ENCODE results near the gene AVEN.
A peak's percentile ranks its signal among the peaks of the same experiment; 100 is the strongest.

Gene AVEN

GRCh38 chr15:33910741-33911140 is 128.3 kb downstream of the AVEN start:
- no peak for DNase-seq

- DNase-seq = no peak
Observed at GRCh38 chr15:33908406-33908805, 130.6 kb downstream of the AVEN start.

DNA sequence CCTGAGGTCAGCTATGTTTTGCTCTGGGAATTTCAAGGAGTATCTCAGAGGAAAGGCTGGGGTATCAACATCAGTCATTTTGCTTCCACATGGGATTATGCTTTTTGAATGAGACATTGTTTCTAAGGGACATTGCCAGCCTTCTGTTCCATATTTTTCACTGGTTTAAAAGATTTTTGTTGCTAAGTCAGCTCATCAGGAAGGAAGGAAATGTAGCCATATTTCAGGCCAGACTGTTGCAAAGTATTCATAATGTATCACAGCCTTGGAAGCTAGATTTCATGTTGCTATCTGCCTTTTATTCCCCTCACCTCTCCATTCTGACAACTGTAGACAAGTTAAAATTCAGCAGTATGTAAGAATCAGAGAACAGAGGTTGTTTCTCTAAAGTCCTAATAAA is 131.7 kb downstream of the AVEN start:
- DNase-seq = no peak

DNA sequence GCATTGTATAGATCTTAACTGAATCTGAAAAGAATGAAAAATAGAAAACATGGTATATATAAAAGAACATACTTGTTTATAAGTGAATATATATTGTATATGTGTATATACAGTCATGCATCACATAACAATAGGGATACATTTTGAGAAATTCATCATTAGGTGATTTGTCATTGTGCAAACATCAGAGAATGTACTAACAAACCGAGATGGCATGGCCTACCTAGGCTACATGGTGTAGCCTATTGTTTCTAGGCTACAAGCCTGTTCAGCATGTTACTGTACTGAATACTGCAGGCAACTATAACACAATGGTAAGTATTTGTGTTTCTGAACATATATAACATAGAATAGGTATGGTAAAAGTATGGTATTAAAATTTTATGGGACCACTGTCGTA is 135.3 kb downstream of the AVEN start:
- no peak for DNase-seq

- DNase-seq = no peak
Observed at GRCh38 chr15:33902043-33902442, 137.0 kb downstream of the AVEN start.

- no peak for DNase-seq
Observed at GRCh38 chr15:33894193-33894592, 144.8 kb downstream of the AVEN start.

- peak; percentile 50 for DNase-seq
Observed at GRCh38 chr15:33888176-33888575, 150.8 kb downstream of the AVEN start.

DNA sequence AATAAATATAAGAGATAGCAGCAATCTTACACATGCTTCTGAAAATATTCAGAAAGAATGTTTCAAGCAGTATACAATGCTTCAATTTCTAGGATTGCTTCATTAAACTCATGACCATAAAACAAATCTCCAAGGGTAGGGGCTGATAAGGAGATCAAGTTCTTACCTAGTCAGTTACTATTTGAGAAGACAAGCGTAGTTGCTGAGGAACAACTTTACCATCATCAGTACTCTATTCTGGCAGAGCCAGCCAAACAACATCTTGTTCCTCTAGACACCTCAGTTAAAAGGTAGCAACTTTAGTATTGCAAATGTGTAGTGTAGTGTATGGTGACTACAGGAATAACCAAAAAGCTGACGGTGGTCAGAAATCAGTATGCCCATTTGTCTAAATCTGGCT is 156.1 kb downstream of the AVEN start:
- DNase-seq = no peak

DNA sequence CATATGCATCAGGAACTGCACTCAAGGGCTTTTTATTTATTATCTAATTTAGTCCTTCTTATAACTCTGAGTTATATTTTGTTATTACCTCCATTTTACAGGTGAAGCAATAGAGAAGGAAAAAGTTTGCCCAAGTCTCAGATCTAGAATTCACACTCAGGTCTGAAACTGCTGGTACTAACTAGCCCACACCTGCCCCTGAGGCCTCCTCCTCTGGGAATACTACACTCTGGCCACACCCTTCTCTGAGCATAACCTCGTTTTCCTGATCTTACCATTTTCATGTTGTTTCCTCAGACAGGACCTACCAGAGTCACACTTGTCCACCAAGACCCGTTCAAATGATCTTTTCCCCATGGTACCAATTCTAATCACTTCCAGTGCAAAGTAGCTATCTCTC is 164.8 kb downstream of the AVEN start:
- DNase-seq = no peak

DNA sequence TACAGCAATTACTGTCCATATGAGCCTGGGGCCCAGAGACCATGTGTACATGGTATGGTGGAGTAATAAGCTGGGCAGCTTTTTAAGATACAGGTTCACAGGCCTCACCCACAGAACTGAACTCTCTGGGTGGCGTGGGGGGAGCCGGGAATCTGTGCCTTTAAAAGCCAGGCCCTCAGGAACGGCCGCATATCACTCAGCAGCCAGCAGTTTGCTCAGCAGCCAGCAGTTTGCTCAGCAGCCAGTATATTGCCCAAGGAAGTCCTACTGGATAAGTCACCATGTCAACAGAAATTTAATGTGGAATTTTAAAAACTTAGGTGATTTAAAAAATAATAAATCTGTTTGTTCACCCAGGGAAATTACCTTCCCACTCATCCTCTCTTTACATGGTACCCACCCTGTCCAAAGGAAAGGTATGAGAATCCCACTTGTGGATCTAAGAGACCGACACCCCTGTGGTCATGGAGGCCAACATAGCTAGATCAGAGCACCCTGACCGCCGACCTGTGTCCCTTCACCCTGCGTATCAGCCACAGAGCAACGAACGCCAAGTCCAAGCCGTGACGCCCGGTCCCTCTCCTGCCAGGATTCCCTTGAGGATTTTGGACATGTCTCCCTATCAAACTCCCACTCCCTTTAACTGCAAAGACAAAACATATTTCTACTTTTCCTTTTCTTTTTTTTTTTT is 166.4 kb downstream of the AVEN start:
- no peak for DNase-seq

- no peak for DNase-seq
Observed at GRCh38 chr15:33871980-33872379, 167.0 kb downstream of the AVEN start.

GRCh38 chr15:33866101-33866737 is 172.8 kb downstream of the AVEN start:
- no peak for DNase-seq

GRCh38 chr15:33865416-33865815 is 173.6 kb downstream of the AVEN start:
- no peak for DNase-seq

GRCh38 chr15:33864360-33865075 is 174.5 kb downstream of the AVEN start:
- DNase-seq = no peak

DNA sequence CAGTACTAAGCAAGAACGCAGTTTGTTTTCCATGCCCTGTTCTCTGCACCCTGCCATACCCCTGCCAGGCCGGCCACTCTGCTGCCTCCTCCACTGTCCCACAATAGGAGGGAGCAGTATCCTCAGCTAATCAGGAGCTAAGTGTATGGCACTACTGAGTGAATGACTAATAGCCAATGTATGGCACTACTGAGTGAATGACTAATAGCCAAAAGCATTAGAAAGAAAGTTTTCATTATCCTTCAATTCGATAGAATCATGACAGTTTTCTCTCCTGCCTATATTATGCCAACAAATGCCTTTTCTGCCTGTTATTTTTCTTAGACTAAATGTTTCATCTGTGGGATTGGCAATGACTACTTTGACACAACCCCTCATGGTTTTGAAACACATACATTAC is 178.2 kb downstream of the AVEN start:
- no peak for DNase-seq

DNA sequence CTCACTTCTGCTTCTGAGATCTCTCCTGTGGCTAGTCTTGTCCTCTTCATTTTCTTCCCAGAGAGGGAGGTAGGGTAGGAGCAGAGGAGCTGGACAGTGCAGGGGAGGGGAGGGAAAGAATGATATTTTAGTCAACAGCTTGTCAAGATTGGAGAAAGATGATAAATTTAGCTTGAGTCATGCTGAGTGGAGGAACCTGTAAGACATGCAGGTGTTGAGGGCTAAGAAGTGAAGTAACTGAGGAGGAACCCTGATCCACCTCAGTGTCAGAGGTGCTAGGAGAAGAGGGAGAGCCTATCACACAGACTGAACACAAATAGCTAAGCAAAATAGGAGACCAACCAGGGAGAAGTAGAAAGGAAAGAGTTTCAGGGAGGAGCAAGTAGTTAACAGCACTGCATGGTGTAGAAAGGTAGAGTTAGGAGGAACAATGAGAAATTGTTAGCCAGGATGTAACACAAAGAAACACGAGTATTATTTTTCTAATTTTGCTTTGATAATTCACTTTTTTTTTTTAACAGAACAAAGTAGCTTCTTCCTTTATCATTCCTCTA is 178.9 kb downstream of the AVEN start:
- DNase-seq = no peak

GRCh38 chr15:33858836-33859235 is 180.2 kb downstream of the AVEN start:
- no peak for DNase-seq

GRCh38 chr15:33857726-33858125 is 181.3 kb downstream of the AVEN start:
- no peak for DNase-seq

- no peak for DNase-seq
Observed at GRCh38 chr15:33852570-33852969, 186.4 kb downstream of the AVEN start.

GRCh38 chr15:33852094-33852493 is 186.9 kb downstream of the AVEN start:
- no peak for DNase-seq

- DNase-seq = no peak
Observed at GRCh38 chr15:33851079-33851478, 187.9 kb downstream of the AVEN start.

GRCh38 chr15:33848011-33848410 is 191.0 kb downstream of the AVEN start:
- DNase-seq = no peak

DNA sequence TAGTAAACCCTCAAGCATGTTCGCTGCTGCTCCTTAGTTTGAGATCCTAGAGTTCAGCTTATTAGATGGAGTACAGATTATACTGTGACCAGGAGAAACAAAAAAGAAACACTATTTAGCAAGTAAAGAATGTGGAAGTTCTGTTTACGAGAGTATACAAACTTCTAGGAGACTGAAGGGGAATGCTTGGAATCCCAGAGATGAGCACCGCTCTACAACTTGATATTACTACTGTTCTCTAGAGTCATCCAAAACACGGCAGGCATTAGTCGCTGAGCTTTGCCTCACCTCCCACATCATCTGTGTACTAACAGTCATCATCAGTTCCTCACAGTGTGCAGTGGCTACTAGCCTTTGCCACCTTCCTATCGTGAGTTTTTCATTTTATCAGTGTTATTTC is 192.1 kb downstream of the AVEN start:
- DNase-seq = no peak

DNA sequence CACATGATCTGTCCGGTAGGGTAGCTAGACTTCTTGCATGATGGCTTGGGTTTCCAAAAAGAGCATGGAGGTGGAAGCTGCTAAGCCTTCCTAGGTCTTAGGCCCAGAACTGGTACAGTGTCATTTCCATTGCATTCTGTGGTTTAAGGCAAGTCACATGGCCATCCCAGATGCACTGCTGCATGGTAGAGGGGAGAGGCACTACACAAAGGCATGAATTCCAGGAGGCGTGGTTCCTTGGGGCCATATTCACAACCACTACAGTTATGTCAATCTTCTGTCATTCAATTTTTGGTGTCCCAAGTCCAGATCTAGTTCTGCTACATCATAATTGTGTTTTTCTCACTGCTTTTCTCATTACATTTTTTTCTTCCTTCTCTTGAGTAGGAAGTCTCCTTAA is 192.9 kb downstream of the AVEN start:
- no peak for DNase-seq
